Neural cell (in vitro differentiated cells): ENCODE results near the gene RNU11.

ENCODE experiments used
- EP300 ChIP-seq: fragments of 450-650 bp; conservative IDR thresholded peaks from 2 replicates; pipeline ENCODE4 v1.6.1; 2014; ENCODE audit warnings: antibody characterized with exemption, mild to moderate bottlenecking, moderate library complexity; ENCODE audit not compliant: poor library complexity, severe bottlenecking
- SMC3 ChIP-seq: fragments of 450-650 bp; conservative IDR thresholded peaks from 2 replicates; pipeline ENCODE4 v1.6.1; 2014; ENCODE audit warnings: antibody characterized with exemption, mild to moderate bottlenecking, moderate library complexity; ENCODE audit not compliant: poor library complexity
- TF ChIP-seq, protein P1 (sequence below): fragments of 450-650 bp; IDR thresholded peaks from 2 replicates; pipeline ENCODE4 v1.5.1; 2014; ENCODE audit warnings: antibody characterized with exemption, mild to moderate bottlenecking, moderate library complexity; ENCODE audit not compliant: poor library complexity, severe bottlenecking

DNA sequence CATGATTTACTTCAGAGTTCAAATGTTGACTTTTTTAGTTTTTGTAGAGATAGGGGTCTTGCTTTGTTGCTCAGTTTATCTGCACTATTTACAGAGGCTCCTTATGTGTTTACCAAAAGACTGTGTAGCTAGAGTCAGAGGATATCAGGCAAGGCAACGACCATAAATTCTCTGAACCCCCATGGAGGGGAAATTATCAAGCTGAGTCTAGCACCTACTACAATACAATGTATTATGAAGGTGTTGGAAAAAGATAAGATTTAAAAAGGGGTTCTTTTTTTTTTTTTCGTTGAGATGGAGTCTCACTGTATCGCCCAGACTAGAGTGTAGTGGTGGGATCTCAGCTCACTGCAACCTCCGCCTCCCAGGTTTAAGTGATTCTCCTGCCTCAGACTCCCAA, 36.5 kb downstream of the RNU11 start:
- TF ChIP-seq, protein P1, sequence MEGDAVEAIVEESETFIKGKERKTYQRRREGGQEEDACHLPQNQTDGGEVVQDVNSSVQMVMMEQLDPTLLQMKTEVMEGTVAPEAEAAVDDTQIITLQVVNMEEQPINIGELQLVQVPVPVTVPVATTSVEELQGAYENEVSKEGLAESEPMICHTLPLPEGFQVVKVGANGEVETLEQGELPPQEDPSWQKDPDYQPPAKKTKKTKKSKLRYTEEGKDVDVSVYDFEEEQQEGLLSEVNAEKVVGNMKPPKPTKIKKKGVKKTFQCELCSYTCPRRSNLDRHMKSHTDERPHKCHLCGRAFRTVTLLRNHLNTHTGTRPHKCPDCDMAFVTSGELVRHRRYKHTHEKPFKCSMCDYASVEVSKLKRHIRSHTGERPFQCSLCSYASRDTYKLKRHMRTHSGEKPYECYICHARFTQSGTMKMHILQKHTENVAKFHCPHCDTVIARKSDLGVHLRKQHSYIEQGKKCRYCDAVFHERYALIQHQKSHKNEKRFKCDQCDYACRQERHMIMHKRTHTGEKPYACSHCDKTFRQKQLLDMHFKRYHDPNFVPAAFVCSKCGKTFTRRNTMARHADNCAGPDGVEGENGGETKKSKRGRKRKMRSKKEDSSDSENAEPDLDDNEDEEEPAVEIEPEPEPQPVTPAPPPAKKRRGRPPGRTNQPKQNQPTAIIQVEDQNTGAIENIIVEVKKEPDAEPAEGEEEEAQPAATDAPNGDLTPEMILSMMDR: no peak
- TF ChIP-seq SMC3 (no peak), EP300 (no peak)
